Measurements from ENCODE around the gene BSPRY. TPM values are rescaled to one million over a fixed set of nuclear protein-coding genes. Genes with fewer than 3 reads are reported as not detected.

Gene BSPRY
- total and polyA plus RNA-seq, 4 donors: 8.8 to 12.7 (median 11.0) TPM

DNA sequence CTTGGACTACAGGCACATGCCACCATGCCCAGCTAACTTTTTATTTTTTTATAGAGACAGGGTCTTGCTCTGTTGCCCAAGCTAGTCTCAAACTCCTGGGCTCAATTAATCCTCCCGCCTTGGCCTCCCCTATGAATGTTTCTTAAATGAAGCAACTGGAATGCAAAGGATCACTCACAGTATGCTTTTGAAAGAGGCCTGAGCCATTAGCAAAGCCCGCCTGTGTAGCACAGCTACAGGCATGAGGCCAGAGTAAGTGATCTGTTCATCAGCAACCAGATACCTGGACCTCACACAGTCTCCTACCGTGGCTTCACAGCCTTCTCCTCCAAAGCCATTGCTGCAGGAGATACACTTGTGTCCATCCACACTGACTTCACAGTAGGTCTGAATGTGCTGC, 29.3 kb upstream of the BSPRY start:
- WGBS, 2 donors: 93 to 94% methylated on average over 3 of the region's 3 CpGs

DNA sequence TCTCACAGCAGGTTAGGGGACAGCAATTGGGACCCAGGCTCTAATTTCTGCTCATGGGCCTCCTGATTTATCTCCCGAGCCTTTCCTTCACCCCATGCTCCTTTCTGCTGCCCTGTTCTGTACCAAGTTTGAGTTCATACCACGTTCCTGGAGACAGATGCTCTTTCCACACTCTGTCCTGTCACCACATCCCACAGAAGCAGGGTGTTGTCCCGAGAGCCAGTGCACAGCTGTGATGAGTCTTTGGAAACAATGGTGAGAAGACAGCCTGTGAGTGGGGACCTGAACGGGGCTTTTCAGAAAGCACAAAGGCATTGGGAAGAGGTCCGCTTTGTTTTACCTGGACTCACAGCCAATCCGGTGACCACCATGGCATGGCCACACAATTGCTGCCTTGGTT, 26.7 kb upstream of the BSPRY start:
- whole genome bisulfite sequencing, 2 donors: 84 to 91% methylated on average over 6 of the region's 6 CpGs
- Histone ChIP-seq H3K9me3 (ENCODE audit: control insufficient read depth in 4 of 4, insufficient read depth in 3 of 4, low read length in 3 of 4) (no peaks in the 10 kb centered on the region), H3K36me3 (ENCODE audit: control insufficient read depth in 4 of 4, insufficient read depth in 4 of 4, low read length in 4 of 4) (peaks cover 0 to 20% (median 3%) of the 10 kb centered on the region in 4 donors), H3K27ac (ENCODE audit: low read depth in 1 of 2, low read length in 1 of 2) (no peak overlapping the region), H3K27me3 (ENCODE audit: control insufficient read depth in 3 of 3, insufficient read depth in 3 of 3, low read length in 2 of 3) (no peaks in the 10 kb centered on the region), H3K4me1 (ENCODE audit: control insufficient read depth in 5 of 5, insufficient read depth in 5 of 5, low read length in 5 of 5) (peaks cover 0 to 7% (median 0%) of the 10 kb centered on the region in 5 donors), H3K4me3 (no peak overlapping the region), H3K9ac (ENCODE audit: insufficient read depth in 1 of 2, low read length in 2 of 2) (no peak overlapping the region)
- TF ChIP-seq, protein P1, sequence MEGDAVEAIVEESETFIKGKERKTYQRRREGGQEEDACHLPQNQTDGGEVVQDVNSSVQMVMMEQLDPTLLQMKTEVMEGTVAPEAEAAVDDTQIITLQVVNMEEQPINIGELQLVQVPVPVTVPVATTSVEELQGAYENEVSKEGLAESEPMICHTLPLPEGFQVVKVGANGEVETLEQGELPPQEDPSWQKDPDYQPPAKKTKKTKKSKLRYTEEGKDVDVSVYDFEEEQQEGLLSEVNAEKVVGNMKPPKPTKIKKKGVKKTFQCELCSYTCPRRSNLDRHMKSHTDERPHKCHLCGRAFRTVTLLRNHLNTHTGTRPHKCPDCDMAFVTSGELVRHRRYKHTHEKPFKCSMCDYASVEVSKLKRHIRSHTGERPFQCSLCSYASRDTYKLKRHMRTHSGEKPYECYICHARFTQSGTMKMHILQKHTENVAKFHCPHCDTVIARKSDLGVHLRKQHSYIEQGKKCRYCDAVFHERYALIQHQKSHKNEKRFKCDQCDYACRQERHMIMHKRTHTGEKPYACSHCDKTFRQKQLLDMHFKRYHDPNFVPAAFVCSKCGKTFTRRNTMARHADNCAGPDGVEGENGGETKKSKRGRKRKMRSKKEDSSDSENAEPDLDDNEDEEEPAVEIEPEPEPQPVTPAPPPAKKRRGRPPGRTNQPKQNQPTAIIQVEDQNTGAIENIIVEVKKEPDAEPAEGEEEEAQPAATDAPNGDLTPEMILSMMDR (IDR thresholded peaks at IDR 0.05; ENCODE audit: control extremely low read depth, extremely low read depth): no peak
- ATAC-seq (ENCODE audit: insufficient read depth, low FRiP score) (no peak), DNase-seq (no peak)

More for the DNA sequence above, 29.3 kb upstream of the BSPRY start:
- Histone ChIP-seq H3K4me1 (ENCODE audit: control insufficient read depth in 5 of 5, insufficient read depth in 5 of 5, low read length in 5 of 5) (peaks cover 0 to 7% (median 0%) of the 10 kb centered on the region in 5 donors), H3K9ac (ENCODE audit: insufficient read depth in 1 of 2, low read length in 2 of 2) (no peak overlapping the region), H3K4me3 (no peak overlapping the region), H3K9me3 (ENCODE audit: control insufficient read depth in 4 of 4, insufficient read depth in 3 of 4, low read length in 3 of 4) (no peaks in the 10 kb centered on the region), H3K27ac (ENCODE audit: low read depth in 1 of 2, low read length in 1 of 2) (no peak overlapping the region), H3K36me3 (ENCODE audit: control insufficient read depth in 4 of 4, insufficient read depth in 4 of 4, low read length in 4 of 4) (peaks cover 0 to 16% (median 3%) of the 10 kb centered on the region in 4 donors), H3K27me3 (ENCODE audit: control insufficient read depth in 3 of 3, insufficient read depth in 3 of 3, low read length in 2 of 3) (no peaks in the 10 kb centered on the region)
- DNase-seq: no peak
- ATAC-seq (ENCODE audit: insufficient read depth, low FRiP score): no peak
- TF ChIP-seq, protein P1 (IDR thresholded peaks at IDR 0.05; ENCODE audit: control extremely low read depth, extremely low read depth): no peak

DNA sequence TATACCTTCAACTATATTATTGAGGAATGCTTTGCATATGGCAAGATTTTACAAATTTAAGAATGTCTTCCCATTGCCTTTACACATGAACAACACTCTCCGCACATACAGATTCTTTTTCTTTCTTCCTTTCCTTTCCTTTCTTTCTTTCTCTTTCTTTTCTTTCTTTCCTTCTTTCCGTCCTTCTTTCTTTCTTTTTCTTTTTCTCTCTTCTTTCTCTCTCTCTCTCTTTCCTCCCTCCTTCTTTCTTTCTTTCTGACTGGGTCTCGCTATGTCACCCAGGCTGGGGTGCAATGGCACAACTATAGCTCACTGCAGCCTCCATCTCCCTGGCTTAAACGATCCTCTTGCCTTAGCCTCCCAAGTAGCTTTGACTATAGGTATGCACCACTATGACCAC, 23.1 kb upstream of the BSPRY start:
- DNase-seq (no peak), ATAC-seq (ENCODE audit: insufficient read depth, low FRiP score) (no peak)
- no peak overlapping the region for H3K4me3 ChIP-seq
- H3K4me1 ChIP-seq (ENCODE audit: control insufficient read depth in 5 of 5, insufficient read depth in 5 of 5, low read length in 5 of 5): peaks cover 0 to 7% (median 0%) of the 10 kb centered on the region in 5 donors
- no peak overlapping the region for H3K27ac ChIP-seq (ENCODE audit: low read depth in 1 of 2, low read length in 1 of 2)
- TF ChIP-seq, protein P1 (IDR thresholded peaks at IDR 0.05; ENCODE audit: control extremely low read depth, extremely low read depth): no peak
- H3K9me3 ChIP-seq (ENCODE audit: control insufficient read depth in 4 of 4, insufficient read depth in 3 of 4, low read length in 3 of 4): no peaks in the 10 kb centered on the region
- peaks cover 0 to 9% (median under 1%) of the 10 kb centered on the region in 4 donors for H3K36me3 ChIP-seq (ENCODE audit: control insufficient read depth in 4 of 4, insufficient read depth in 4 of 4, low read length in 4 of 4)
- 96 to 99% methylated on average over 4 of the region's 4 CpGs for WGBS, 2 donors
- no peak overlapping the region for H3K9ac ChIP-seq (ENCODE audit: insufficient read depth in 1 of 2, low read length in 2 of 2)
- no peaks in the 10 kb centered on the region for H3K27me3 ChIP-seq (ENCODE audit: control insufficient read depth in 3 of 3, insufficient read depth in 3 of 3, low read length in 2 of 3)
